ENCODE measurements around the gene NELL2. TPM values are rescaled to one million over a fixed set of nuclear protein-coding genes. Genes with fewer than 3 reads are reported as not detected.

Gene NELL2
- total and polyA plus RNA-seq, 4 donors: 0.09 to 0.42 (median 0.17) TPM; not detected in 1

GRCh38 chr12:44519931-44520330 is 356.2 kb downstream of the NELL2 start:
- no peak overlapping the region for H3K9ac ChIP-seq (ENCODE audit: low read depth in 1 of 2, low read length in 2 of 2)
- no peaks in the 10 kb centered on the region for H3K36me3 ChIP-seq (ENCODE audit: control insufficient read depth in 4 of 4, insufficient read depth in 3 of 4, low read depth in 1 of 4, low read length in 3 of 4)
- H3K27ac ChIP-seq (ENCODE audit: low read depth in 1 of 2, low read length in 2 of 2): no peak overlapping the region
- 93% methylated on average over 6 of the region's 6 CpGs for WGBS
- TF ChIP-seq CTCF (IDR thresholded peaks at IDR 0.05; ENCODE audit: low read depth, low read length, missing input control) (no peak), FOXA1 (IDR thresholded peaks at IDR 0.05) (no peak), TAF1 (conservative IDR thresholded peaks at IDR 0.05) (no peak), JUND (IDR thresholded peaks at IDR 0.05) (no peak), REST (IDR thresholded peaks at IDR 0.05) (no peak), MAX (IDR thresholded peaks at IDR 0.05) (no peak), ATF3 (IDR thresholded peaks at IDR 0.05) (no peak), EGR1 (IDR thresholded peaks at IDR 0.05; ENCODE audit: low read depth in 2 of 2) (no peak), HNF4G (IDR thresholded peaks at IDR 0.05) (no peak), SP1 (IDR thresholded peaks at IDR 0.05) (no peak), YY1 (IDR thresholded peaks at IDR 0.05) (no peak), NR2F2 (IDR thresholded peaks at IDR 0.05) (no peak), RXRA (IDR thresholded peaks at IDR 0.05) (no peak), HNF4A (conservative IDR thresholded peaks at IDR 0.05) (no peak), FOXA2 (IDR thresholded peaks at IDR 0.05) (no peak), ZBTB33 (IDR thresholded peaks at IDR 0.05) (no peak), GABPA (IDR thresholded peaks at IDR 0.05 in 1 of 2, conservative IDR thresholded peaks at IDR 0.05 in 1 of 2) (no peak)
- H3K4me1 ChIP-seq (ENCODE audit: control insufficient read depth in 4 of 4, insufficient read depth in 4 of 4, low read length in 3 of 4): no peaks in the 10 kb centered on the region
- no peak for DNase-seq (ENCODE audit: low spot score)
- H3K27me3 ChIP-seq (ENCODE audit: control insufficient read depth in 4 of 4, insufficient read depth in 4 of 4, low read length in 3 of 4): no peaks in the 10 kb centered on the region
- no peaks in the 10 kb centered on the region for H3K9me3 ChIP-seq (ENCODE audit: control insufficient read depth in 4 of 4, low read length in 3 of 4)
- no peak overlapping the region for H3K4me3 ChIP-seq (ENCODE audit: low read depth in 1 of 3, low read length in 3 of 3)

GRCh38 chr12:44511289-44511688 is 364.8 kb downstream of the NELL2 start:
- H3K9ac ChIP-seq (ENCODE audit: low read depth in 1 of 2, low read length in 2 of 2): no peak overlapping the region
- TF ChIP-seq TAF1 (conservative IDR thresholded peaks at IDR 0.05): no peak
- no peak for TF ChIP-seq ZBTB33 (IDR thresholded peaks at IDR 0.05)
- no peak for TF ChIP-seq ATF3 (IDR thresholded peaks at IDR 0.05)
- TF ChIP-seq RAD21 (IDR thresholded peaks at IDR 0.05): no peak
- TF ChIP-seq EGR1 (IDR thresholded peaks at IDR 0.05; ENCODE audit: low read depth in 2 of 2): no peak
- no peak for TF ChIP-seq HNF4A (conservative IDR thresholded peaks at IDR 0.05)
- TF ChIP-seq NR2F2 (IDR thresholded peaks at IDR 0.05): no peak
- no peak for TF ChIP-seq FOXA2 (IDR thresholded peaks at IDR 0.05)
- TF ChIP-seq MAX (IDR thresholded peaks at IDR 0.05): no peak
- no peak for TF ChIP-seq HNF4G (IDR thresholded peaks at IDR 0.05)
- TF ChIP-seq REST (IDR thresholded peaks at IDR 0.05): no peak

More at GRCh38 chr12:44511289-44511688, 364.8 kb downstream of the NELL2 start:
- H3K4me1 ChIP-seq (ENCODE audit: control insufficient read depth in 4 of 4, insufficient read depth in 4 of 4, low read length in 3 of 4): no peaks in the 10 kb centered on the region
- H3K27me3 ChIP-seq (ENCODE audit: control insufficient read depth in 4 of 4, insufficient read depth in 4 of 4, low read length in 3 of 4): no peaks in the 10 kb centered on the region
- DNase-seq (ENCODE audit: low spot score): no peak
- no peak overlapping the region for H3K4me3 ChIP-seq (ENCODE audit: low read depth in 1 of 3, low read length in 3 of 3)
- no peaks in the 10 kb centered on the region for H3K36me3 ChIP-seq (ENCODE audit: control insufficient read depth in 4 of 4, insufficient read depth in 3 of 4, low read depth in 1 of 4, low read length in 3 of 4)
- no peaks in the 10 kb centered on the region for H3K9me3 ChIP-seq (ENCODE audit: control insufficient read depth in 4 of 4, low read length in 3 of 4)
- no peak overlapping the region for H3K27ac ChIP-seq (ENCODE audit: low read depth in 1 of 2, low read length in 2 of 2)

Measured in liver (tissue), 9 donors.